SIG-M5 treated with dmso at 0.1 percent for 504 hours (cell line): Measurements from ENCODE around the gene SEPTIN10.
A peak's percentile ranks its signal among the peaks of the same experiment; 100 is the strongest.
"Not testable (repeated sequence)": the region's sequence is repeated elsewhere in the genome, so short reads cannot be mapped to it uniquely, and the experiment has no call there.

Experiments
- DNase-seq: peaks from one replicate; lab custom pipeline; 2025; ENCODE audit not compliant: unreplicated experiment; lab: John Stamatoyannopoulos, UW

Gene SEPTIN10

GRCh38 chr2:109613922-109614714 is at the start of gene SEPTIN10, which contains the start of gene SOWAHC:
Gene SEPTIN10, minus strand, starts transcription at chr2:109613966. Its CDS starts 139 bp downstream, at chr2:109613827.
Gene SOWAHC, plus strand, starts transcription at chr2:109614364. Its CDS starts 126 bp downstream, at chr2:109614490.
- DNase-seq = peak; percentile 62

- no peak for DNase-seq
These were observed 49.1 kb upstream of the SEPTIN10 start for GRCh38 chr2:109662889-109663288.

- no peak for DNase-seq
These were observed 46.5 kb upstream of the SEPTIN10 start for GRCh38 chr2:109660046-109660860.

DNA sequence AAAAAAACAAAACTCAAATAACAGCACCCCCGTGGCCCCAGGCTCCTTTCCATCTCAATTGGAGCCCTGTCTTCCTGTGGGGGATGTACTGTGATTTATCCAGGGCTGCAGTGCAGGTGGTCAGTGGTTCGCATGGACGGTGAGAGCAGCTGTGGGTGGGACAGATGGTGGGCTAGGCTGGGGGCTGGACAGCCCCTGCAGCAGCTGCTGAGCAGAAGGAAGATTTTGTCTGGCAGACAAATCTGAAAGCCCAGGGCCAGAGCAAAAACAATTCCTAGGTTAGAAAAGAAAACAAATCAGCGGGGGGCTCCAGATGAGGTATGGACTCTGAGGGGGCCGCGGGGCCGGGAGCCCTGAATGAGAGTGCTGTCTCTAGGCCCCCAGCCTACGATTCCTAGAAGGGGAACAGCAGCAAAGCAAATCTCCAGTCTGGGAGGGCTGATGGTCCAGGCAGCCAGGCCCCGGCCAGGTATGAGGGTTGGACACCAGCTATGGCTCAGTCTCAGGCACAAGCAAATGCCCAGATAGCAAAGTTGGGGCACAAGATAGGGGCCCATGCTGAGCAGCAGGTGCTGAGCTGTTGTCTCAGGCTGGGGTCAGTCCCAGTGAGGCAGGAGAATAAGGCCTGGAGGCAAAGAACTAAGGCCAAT is 45.8 kb upstream of the SEPTIN10 start:
- DNase-seq = no peak

DNA sequence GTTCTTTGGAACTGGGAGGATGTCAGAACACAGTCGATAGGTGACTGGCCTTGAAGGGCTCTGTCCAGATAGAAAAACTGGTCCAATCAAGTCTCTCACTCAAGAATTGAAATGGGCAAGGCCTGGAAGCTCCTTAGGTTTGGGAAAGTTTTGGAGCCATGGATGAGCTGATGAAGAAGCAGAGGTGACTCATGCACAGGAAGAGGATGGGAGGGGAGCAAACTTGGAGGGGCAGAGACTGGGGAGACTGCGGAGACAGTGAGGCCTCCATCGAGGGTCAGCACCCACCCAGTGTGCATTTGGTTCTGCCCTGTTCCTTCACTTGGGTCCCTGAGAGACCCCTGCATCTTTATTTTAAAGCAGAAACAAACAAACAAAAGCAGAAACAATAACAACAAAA is 41.5 kb upstream of the SEPTIN10 start:
- DNase-seq = no peak

DNA sequence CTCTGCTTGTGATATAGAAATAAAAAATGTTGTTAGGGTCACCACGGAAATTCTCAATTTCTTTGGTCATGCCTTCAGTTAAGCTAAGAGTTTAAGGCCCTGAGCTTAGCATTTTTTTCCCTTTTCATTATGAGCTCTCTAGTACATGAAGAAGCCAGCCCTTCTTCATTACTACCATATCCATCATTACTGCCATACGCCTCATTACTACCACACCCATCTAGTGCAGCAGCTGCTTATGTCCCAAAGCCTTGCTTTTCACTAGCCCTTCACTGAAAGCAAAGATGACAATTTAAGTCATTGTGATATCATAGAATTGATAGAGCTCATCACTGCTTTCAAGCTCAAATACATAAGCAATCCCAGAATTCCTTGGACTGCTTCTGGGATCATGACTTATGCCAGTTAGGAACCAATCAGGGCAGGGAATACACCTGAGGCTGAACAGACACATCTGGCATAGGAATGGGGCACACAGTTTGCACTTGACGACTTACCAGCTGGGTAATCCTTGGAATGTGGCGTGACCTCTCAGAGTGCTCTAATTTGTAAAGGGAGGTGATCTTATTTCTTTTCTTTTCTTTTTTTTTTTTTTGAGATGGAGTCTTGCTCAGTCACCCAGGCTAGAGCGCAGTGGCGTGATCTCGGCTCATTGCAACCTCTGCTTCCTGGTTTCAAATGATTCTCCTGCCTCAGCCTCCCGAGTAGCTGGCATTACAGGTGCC is 40.7 kb upstream of the SEPTIN10 start:
- no peak for DNase-seq

GRCh38 chr2:109649736-109650695 is 36.2 kb upstream of the SEPTIN10 start:
- DNase-seq = no peak

GRCh38 chr2:109648041-109648527 is 34.3 kb upstream of the SEPTIN10 start:
- no peak for DNase-seq

DNA sequence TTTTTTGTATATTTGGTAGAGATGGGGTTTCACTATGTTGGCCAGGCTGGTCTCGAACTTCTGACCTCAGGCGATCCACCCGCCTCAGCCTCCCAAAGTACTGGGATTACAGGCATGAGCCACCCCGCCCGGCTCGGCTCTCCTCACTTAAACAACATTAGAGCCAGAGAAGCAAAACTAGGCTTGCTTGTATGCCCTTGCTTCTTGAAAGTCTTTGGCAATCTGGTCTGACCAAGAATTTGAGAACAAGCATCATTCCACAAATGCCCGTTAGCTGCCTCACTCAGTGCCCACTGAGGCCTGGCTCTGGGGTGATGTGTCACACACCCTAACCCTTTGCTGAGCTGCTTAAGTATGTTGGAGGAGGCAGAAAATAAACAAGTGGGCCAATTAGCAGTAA is 33.9 kb upstream of the SEPTIN10 start:
- no peak for DNase-seq

- DNase-seq = no peak
These were observed 33.2 kb upstream of the SEPTIN10 start for GRCh38 chr2:109646961-109647360.

DNA sequence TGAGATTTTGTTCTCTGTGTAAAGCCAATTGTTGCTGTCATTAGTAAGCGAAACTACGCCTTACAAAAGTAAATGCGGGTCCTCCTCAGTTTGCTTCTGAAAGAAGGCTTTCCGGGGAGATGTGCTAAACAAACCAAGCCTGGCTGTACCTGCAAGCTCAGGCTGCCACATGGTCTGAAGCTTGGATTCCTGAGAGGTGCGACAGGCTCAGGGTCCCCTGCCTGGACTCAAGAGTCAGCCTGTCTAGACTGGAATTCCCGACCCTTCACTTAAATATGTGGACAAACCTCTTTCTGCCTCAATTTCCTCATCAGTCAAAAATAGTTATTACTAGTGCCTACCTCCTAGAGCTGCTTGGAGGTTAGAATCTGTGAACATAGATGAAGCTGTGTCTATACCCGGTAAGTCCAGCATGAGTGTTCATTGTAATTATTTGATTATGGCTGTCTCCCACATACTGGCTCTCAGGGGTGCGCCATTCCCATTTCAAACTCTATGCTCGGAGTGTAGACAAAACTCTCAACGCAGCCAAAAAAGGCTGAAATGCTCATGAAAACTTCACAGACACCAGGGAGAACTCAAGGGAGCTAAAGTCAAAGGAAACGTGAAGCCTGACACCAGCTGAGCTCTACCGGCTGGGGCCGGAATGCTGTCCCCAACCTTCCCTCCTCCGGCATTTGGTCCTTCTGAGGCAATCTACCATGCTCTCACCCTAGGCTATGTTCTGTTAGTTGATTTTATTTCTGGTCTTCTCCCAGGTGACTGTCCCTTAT is 31.8 kb upstream of the SEPTIN10 start:
- no peak for DNase-seq

DNA sequence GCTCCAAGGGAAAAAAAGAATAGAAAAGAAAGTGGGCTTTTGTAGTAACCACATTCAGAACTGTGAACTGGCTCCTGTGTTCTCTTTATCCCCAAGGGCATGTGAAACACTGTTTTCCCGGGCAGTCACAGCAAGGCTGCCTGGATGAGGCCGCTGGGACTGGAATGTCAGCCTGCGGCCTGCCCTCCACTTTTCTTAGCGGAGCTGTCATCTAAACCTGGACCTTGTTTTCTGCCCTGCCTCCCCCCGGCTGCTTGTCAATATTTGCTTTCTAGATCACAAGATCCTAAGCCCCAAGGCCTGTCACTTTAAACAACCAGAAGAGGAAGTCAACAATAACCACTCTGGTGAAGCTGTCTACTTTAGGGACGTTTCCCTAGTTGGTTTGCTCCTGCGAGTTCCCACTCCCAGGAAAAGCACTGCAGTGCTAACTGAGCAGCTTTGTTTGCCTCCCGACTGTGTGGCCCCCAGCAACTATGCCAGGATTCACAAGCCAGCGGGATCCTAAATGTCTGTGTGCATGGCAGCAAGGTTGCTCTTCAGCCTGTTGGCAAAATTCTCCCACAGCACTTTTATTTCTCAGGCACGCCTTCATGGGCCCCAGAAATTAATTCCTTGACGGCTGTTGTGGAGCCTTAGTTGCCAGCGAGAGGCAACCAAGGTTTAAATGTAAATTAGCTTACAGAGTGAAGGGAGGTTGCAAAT is 31.0 kb upstream of the SEPTIN10 start:
- DNase-seq = peak; percentile 35

DNA sequence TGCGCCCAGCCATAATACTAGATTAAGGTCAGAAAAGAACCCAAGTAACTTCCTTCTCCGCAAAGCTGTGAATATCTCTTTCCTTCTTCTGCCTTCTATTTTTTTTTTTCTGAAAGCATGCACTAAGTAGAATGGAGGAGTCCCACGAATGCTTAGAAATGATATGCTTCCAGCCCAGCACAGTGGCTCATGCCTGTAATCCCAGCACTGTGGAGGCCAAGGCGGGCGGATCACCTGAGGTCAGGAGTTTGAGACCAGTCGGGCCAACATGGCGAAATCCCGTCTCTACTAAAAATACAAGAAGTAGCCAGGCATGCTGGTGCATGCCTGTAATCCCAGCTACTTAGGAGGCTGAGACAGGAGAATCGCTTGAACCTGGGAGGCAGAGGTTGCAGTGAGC is 26.2 kb upstream of the SEPTIN10 start:
- DNase-seq = not testable (repeated sequence)

GRCh38 chr2:109638795-109639194 is 25.0 kb upstream of the SEPTIN10 start:
- no peak for DNase-seq

DNA sequence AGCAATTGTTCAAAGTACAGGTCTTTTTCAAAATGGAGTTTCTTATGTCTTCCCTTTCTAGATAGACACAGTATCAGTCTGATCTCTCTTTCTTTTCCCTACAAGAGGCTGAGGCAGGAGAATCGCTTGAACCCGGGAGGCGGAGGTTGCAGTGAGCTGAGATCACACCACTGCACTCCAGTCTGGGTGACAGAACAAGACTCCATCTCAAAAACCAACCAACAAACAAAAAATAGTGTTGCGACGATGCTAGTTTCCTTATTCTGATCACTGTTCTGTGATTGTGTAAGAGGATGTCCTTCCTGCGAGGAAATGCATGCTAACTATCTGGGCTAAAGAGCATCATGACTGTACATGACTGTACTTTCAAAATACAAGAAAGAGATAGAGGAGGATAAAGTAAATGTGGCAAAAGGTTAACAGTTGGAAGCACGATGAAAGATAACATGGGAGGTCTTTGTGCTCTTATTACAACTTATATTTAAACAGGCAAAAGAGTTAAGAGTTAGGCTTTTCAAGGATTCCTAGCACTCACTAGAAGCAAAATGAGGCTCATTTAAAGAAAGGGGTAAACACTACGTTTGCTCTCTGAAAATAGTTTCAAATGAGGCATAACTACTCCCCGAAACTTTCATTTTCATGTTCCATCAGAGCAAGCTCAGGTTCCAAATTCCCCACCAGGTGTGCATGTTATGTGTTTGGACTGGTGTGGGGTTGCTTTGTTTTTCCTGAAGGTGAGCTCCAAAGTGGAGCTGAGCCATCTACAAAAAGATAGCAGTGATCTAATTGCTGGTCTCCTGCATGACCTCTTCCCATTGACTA is 24.2 kb upstream of the SEPTIN10 start:
- DNase-seq = peak; percentile 69

DNA sequence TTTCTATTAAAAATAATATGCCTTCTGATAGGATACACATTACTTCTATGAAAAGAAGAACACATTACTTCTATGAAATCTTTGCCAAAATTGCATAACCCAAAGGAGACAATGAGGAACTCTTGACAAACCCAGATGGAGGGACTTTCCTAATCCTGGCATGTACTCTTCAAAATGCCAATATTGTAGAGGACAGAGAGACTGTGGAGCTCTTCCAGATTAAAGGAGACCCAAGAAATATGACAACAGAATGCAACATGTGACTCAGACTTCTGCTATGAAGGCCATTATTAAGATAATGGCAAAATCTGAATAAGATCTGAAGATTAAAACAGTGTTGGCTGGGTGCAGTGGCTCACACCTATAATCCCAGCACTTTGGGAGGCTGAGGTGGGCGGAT is 22.6 kb upstream of the SEPTIN10 start:
- peak; percentile 70 for DNase-seq
